MCF 10A (cell line): ENCODE data around the gene KCNA5. TPM values are rescaled to one million over a fixed set of nuclear protein-coding genes. Genes with fewer than 3 reads are reported as not detected.
A peak's percentile ranks its signal among the peaks of the same experiment; 100 is the strongest.

ENCODE experiments used
- BruUV-seq: library from RNA; stranded (reverse); fragments of 400-500 nt; replicated peaks from 2 replicates; lab custom pipeline; 2021; lab: Mats Ljungman, UMichigan
- CTCF ChIA-PET: fragments of 300-600 bp; sonication (Branson Sonifier 250); formaldehyde crosslinking; extraction: SDS; loops from one replicate; lab custom pipeline; 2021; ENCODE audit warnings: antibody characterized with exemption, inconsistent platforms; lab: Yijun Ruan, JAX
- POLR2A ChIA-PET: fragments of 300-600, 350-650 bp; sonication (Branson Sonifier 250); formaldehyde crosslinking; extraction: SDS; loops from one replicate; lab custom pipeline; 2020; ENCODE audit warnings: antibody characterized with exemption, inconsistent platforms; lab: Yijun Ruan, JAX
- DNase-seq: peaks from one replicate; pipeline ENCODE4 v3.0.0-alpha.2; 2018; ENCODE audit not compliant: unreplicated experiment
- H3K27ac Mint-ChIP-seq: one replicate; pipeline ENCODE4 v1.8.0; 2022; ENCODE audit warnings: mild to moderate bottlenecking, low read depth, mixed read lengths; ENCODE audit not compliant: unreplicated experiment
- H3K27me3 Mint-ChIP-seq: one replicate; pipeline ENCODE4 v1.8.0; 2022; ENCODE audit warnings: mixed read lengths; ENCODE audit not compliant: insufficient read depth, unreplicated experiment
- H3K36me3 Mint-ChIP-seq: one replicate; pipeline ENCODE4 v1.8.0; 2022; ENCODE audit warnings: mild to moderate bottlenecking, moderate library complexity, mixed read lengths; ENCODE audit not compliant: insufficient read depth, unreplicated experiment
- H3K4me1 Mint-ChIP-seq: one replicate; pipeline ENCODE4 v1.8.0; 2022; ENCODE audit warnings: mixed read lengths; ENCODE audit not compliant: insufficient read depth, unreplicated experiment
- H3K4me3 Mint-ChIP-seq: one replicate; pipeline ENCODE4 v1.8.0; 2022; ENCODE audit warnings: mild to moderate bottlenecking, moderate library complexity, mixed read lengths; ENCODE audit not compliant: unreplicated experiment
- H3K9me3 Mint-ChIP-seq: one replicate; pipeline ENCODE4 v1.8.0; 2022; ENCODE audit warnings: mixed read lengths; ENCODE audit not compliant: unreplicated experiment
- CTCF ChIP-seq: fragments of 200-600 bp; IDR thresholded peaks from one replicate; pipeline ENCODE4 v1.8.0; 2022; ENCODE audit warnings: antibody characterized with exemption, mild to moderate bottlenecking; ENCODE audit not compliant: unreplicated experiment
- intact Hi-C: fragments of 100-400 bp; cut with micrococcal nuclease; formaldehyde crosslinking; loops from 2 replicates; pipeline ENCODE4 v1.14.1; 2022
- total RNA-seq: library from RNA; stranded (reverse); gene quantifications from 2 replicates; pipeline ENCODE4 v1.2.3, GENCODE V29; 2022

KCNA5 gene
- total RNA-seq, 1 experiment from 2014 or later: not detected

GRCh38 chr12:5018677-5019076 lies 25.0 kb upstream of the KCNA5 start:
- ChIA-PET POLR2A (no interaction called here), CTCF (interaction anchor here (0.7 to 1.6 kb wide), 5 partner anchors 15 to 169 kb away, joined by 3 to 5 read pairs (median 3); no protein-coding TSS in a partner anchor)
- TF ChIP-seq CTCF: no peak
- no peak overlapping the region for H3K27ac Mint-ChIP-seq
- H3K4me3 Mint-ChIP-seq: no peak overlapping the region
- peaks cover 4% of the 10 kb centered on the region for H3K36me3 Mint-ChIP-seq
- intact Hi-C loops: no loop called here
- no peaks in the 10 kb centered on the region for H3K27me3 Mint-ChIP-seq
- no TSS peak for BruUV-seq
- DNase-seq: no peak
- no peaks in the 10 kb centered on the region for H3K4me1 Mint-ChIP-seq
- H3K9me3 Mint-ChIP-seq: peaks cover 7% of the 10 kb centered on the region

GRCh38 chr12:5022025-5022424 lies 21.7 kb upstream of the KCNA5 start:
- TF ChIP-seq CTCF: no peak
- no TSS peak for BruUV-seq
- intact Hi-C loops: no loop called here
- H3K4me3 Mint-ChIP-seq: no peak overlapping the region
- DNase-seq: no peak
- H3K4me1 Mint-ChIP-seq: no peaks in the 10 kb centered on the region
- no peaks in the 10 kb centered on the region for H3K27me3 Mint-ChIP-seq
- ChIA-PET CTCF (interaction anchor here (0.6 to 5.3 kb wide), 38 partner anchors 9 to 1018 kb away, joined by 3 to 121 read pairs (median 5); no protein-coding TSS in a partner anchor), POLR2A (no interaction called here)
- peaks cover 4% of the 10 kb centered on the region for H3K36me3 Mint-ChIP-seq
- H3K27ac Mint-ChIP-seq: no peak overlapping the region
- peaks cover 14% of the 10 kb centered on the region for H3K9me3 Mint-ChIP-seq

DNA sequence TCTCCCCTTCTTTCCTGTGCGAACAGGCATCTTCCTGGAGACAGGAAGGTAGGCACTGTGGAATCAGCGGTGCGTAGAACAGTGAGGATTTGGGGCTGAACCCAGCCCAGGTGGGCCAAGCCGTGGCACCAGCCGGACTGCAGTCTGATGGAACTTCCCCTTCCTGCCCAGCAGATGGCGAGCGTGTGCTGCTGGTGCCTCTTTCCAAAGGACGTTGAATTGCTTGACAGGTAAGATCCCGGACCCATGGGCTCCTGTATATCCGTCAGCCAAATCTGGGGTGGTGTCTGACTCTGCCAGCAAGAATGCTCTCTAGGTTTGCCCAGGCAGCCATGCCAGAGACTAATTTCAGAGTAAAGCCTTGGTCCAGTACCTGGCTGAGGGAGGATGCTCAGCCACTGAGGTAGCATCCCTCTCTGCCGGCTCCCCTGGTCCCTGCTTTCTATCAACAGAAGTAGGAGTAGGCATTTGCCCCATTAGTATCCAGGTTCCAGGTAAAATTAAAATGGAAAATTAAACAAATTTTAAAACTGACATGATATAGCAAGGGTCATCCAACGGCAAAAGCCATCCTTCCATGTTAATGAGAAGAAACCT lies 21.1 kb upstream of the KCNA5 start:
- peak; percentile 86 for TF ChIP-seq CTCF
- Mint-ChIP-seq H3K4me3 (no peak overlapping the region), H3K27ac (no peak overlapping the region), H3K4me1 (no peaks in the 10 kb centered on the region), H3K36me3 (peaks cover 4% of the 10 kb centered on the region), H3K9me3 (peaks cover 14% of the 10 kb centered on the region), H3K27me3 (no peaks in the 10 kb centered on the region)
- CTCF ChIA-PET: interaction anchor here (0.6 to 5.3 kb wide), 38 partner anchors 8 to 1017 kb away, joined by 3 to 121 read pairs (median 5); no protein-coding TSS in a partner anchor
- DNase-seq: peak; percentile 46
- BruUV-seq: no TSS peak
- intact Hi-C loops: no loop called here
- POLR2A ChIA-PET: no interaction called here

DNA sequence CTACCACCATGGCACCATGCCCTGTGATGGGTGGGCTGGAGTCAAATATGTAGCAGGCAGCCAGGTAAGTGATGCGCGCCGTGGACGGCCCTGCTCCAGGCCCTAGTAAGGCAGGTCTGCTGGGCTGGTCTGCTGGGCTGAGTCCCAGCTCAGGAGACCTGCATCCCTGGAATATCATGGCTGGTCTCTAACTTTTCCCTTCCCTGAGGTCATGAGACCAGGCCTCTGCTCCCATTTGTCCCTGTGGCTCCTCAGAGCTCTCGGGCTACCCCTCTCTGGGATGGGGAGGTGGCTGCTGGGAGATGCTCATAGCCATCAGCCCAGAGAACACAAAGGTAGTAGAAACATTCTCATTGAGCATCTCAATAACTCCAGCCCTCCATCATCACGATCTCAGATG lies 19.8 kb upstream of the KCNA5 start:
- no peaks in the 10 kb centered on the region for H3K4me1 Mint-ChIP-seq
- ChIA-PET POLR2A (interaction anchor here (0.6 kb wide), 1 partner anchor 1256 kb away, joined by 3 read pairs; no protein-coding TSS in a partner anchor), CTCF (interaction anchor here (0.7 to 5.3 kb wide), 7 partner anchors 10 to 59 kb away, joined by 3 to 121 read pairs (median 3); no protein-coding TSS in a partner anchor)

More for the DNA sequence above, 19.8 kb upstream of the KCNA5 start:
- no peaks in the 10 kb centered on the region for H3K27me3 Mint-ChIP-seq
- no peak overlapping the region for H3K27ac Mint-ChIP-seq
- peaks cover 4% of the 10 kb centered on the region for H3K36me3 Mint-ChIP-seq
- H3K9me3 Mint-ChIP-seq: peaks cover 14% of the 10 kb centered on the region
- DNase-seq: no peak
- TF ChIP-seq CTCF: no peak
- no peak overlapping the region for H3K4me3 Mint-ChIP-seq
- BruUV-seq: no TSS peak
- intact Hi-C loops: loop anchor here (2.0 kb wide), 1 partner anchor 61 kb away; no protein-coding TSS in a partner anchor
